Activated naive CD8-positive, alpha-beta T cell treated with anti-CD3 and anti-CD28 coated beads, Interleukin-2, amount 50 U/mL, for 24 hours (primary cell): Measurements from ENCODE around the gene ERBB4.
A peak's percentile ranks its signal among the peaks of the same experiment; 100 is the strongest.
"Not testable (repeated sequence)": the region's sequence is repeated elsewhere in the genome, so short reads cannot be mapped to it uniquely, and the experiment has no call there.

Experiments used
- ATAC-seq: fragments of 150-1000 bp; cut with Tn5 transposase; one replicate; pipeline ENCODE4 v1.10.0; 2021
- DNase-seq: peaks from one replicate; pipeline ENCODE4 v3.0.0; 2021
- H3K27ac Mint-ChIP-seq: one replicate; pipeline ENCODE4 v1.8.0; 2021; ENCODE audit warnings: mild to moderate bottlenecking, mixed read lengths
- H3K27me3 Mint-ChIP-seq: one replicate; pipeline ENCODE4 v1.8.0; 2021; ENCODE audit warnings: mixed read lengths
- H3K36me3 Mint-ChIP-seq: one replicate; pipeline ENCODE4 v1.8.0; 2021; ENCODE audit warnings: low read depth, mixed read lengths
- H3K4me1 Mint-ChIP-seq: one replicate; pipeline ENCODE4 v1.8.0; 2021; ENCODE audit warnings: mixed read lengths
- H3K4me3 Mint-ChIP-seq: one replicate; pipeline ENCODE4 v1.8.0; 2021; ENCODE audit warnings: mild to moderate bottlenecking, moderate library complexity, mixed read lengths
- H3K9me3 Mint-ChIP-seq: one replicate; pipeline ENCODE4 v1.8.0; 2021; ENCODE audit warnings: mixed read lengths

The ERBB4 gene

DNA sequence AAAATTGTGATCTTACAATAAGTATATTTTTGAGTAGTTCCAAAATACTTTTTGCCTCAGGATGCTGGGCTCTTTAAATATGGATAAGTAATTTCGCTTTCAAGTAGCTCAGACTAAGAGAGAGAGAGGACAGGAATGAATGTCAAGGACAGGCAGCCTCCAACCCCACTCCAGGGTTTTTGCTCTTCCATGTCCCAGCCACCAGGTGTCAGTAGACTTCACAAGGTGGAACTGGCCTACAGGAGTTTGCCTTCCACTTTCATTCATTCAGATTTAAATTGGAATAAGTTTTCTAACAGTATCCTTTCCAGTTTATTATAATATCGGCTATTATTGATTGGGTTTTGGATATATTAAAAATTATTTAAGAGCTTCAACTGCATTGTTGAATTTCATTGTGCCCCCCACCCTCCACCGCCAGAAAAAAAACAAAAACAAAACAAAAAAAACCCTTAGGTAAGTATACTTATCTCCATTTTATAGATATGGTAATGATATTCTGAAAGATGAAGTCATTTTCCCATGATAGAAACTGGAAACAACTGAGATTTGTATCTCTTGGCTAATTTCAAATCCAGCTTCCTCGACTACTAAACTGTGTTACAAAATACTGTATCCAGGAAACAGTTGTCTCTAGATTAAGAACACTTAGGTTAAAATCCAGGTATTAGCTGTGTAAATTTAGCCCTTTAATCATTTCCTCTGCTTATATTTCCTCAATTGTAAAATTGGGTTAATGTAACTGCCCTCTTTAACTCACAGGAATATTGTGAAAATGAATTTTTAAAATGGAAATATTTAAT, 793.1 kb downstream of the ERBB4 start:
- no peak overlapping the region for H3K27ac Mint-ChIP-seq
- H3K4me3 Mint-ChIP-seq: no peak overlapping the region
- ATAC-seq: no peak
- DNase-seq: peak; percentile 12
- H3K27me3 Mint-ChIP-seq: no peaks in the 10 kb centered on the region
- no peaks in the 10 kb centered on the region for H3K4me1 Mint-ChIP-seq
- H3K9me3 Mint-ChIP-seq: no peaks in the 10 kb centered on the region
- no peaks in the 10 kb centered on the region for H3K36me3 Mint-ChIP-seq

DNA sequence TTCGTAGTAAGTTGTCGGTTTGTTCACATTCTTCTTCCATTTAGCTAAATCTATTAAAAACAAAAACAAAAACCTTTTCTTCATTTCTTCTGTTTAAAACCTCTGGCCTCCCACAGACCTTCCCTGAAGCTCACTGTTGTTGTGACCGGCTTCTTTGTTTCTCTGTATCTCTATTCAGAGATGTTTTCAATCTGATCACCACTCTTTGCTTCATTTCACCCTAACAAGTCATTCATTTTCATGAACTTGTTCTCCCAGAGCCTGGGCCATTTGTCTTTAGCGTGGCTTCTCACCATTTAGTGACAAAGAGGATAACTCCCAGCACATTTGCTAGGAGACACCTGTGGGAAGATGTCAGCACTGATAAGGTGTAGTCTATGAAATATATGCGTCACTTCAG, 794.2 kb downstream of the ERBB4 start:
- H3K36me3 Mint-ChIP-seq: no peaks in the 10 kb centered on the region
- no peak for ATAC-seq
- H3K27me3 Mint-ChIP-seq: no peaks in the 10 kb centered on the region
- no peak for DNase-seq
- H3K27ac Mint-ChIP-seq: no peak overlapping the region
- no peaks in the 10 kb centered on the region for H3K9me3 Mint-ChIP-seq
- no peak overlapping the region for H3K4me3 Mint-ChIP-seq
- H3K4me1 Mint-ChIP-seq: no peaks in the 10 kb centered on the region

DNA sequence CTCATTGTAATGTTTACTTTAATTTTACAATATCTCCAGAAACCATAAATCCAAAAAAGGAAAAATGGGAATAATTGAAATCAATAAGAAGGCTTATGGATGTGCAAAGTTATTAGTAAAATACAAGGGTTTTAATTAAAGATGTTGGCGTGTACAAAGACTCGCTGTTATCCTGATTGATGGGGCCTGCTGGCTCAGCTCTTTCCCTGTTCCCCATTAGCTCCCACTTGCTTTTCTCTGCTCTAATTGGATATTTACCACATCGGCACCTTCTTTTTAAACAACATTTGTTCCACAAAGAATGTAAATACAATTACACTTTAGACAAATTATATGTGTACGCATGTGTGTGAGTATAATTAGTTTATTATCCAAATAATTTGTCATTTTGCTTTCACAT, 796.6 kb downstream of the ERBB4 start:
- no peak overlapping the region for H3K4me3 Mint-ChIP-seq
- no peak overlapping the region for H3K27ac Mint-ChIP-seq
- no peaks in the 10 kb centered on the region for H3K9me3 Mint-ChIP-seq
- DNase-seq (no peak), ATAC-seq (no peak)
- no peaks in the 10 kb centered on the region for H3K4me1 Mint-ChIP-seq
- no peaks in the 10 kb centered on the region for H3K27me3 Mint-ChIP-seq
- H3K36me3 Mint-ChIP-seq: no peaks in the 10 kb centered on the region

DNA sequence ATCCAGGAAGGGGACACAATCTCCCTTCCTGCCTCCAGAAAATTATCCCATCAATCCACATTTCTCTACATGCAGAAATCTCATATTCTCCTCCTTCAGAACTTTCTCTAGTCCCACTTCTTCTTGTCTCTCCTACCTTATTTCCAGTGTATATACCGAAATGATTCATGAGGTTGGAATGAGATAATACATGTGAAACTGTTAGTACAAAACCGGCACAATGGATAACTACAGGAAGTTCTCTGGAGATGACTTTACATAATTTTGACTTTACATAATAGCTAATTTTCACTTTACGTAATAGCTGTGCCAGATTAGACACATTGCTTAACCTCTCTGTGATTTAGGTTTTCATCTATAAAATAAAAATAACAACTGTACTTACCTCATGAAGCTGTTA, 801.3 kb downstream of the ERBB4 start:
- H3K27ac Mint-ChIP-seq: no peak overlapping the region
- no peaks in the 10 kb centered on the region for H3K4me1 Mint-ChIP-seq
- no peak for DNase-seq
- ATAC-seq: no peak
- H3K27me3 Mint-ChIP-seq: no peaks in the 10 kb centered on the region
- no peaks in the 10 kb centered on the region for H3K9me3 Mint-ChIP-seq
- no peaks in the 10 kb centered on the region for H3K36me3 Mint-ChIP-seq
- H3K4me3 Mint-ChIP-seq: no peak overlapping the region

DNA sequence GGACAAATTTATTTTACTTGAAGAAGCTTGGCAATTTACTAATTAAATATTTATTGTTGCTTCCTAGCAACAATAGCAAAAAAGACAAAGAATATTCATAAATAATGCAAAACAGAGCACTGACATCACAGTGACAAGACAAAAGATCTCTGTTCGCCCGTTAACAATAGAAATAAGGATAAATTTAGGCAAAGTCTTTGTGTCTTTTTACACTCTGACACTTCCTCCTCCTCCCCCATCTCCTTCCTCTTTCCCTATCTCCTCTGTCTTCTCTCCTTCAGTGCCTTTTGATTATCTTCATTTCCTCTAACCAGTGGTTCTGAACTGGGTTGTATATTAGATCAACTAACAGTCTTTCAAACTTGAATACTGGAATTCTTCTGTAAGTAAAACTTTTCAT, 808.4 kb downstream of the ERBB4 start:
- no peaks in the 10 kb centered on the region for H3K27me3 Mint-ChIP-seq
- ATAC-seq: no peak
- no peaks in the 10 kb centered on the region for H3K9me3 Mint-ChIP-seq
- no peak for DNase-seq
- no peaks in the 10 kb centered on the region for H3K4me1 Mint-ChIP-seq
- H3K4me3 Mint-ChIP-seq: no peak overlapping the region
- no peaks in the 10 kb centered on the region for H3K36me3 Mint-ChIP-seq
- H3K27ac Mint-ChIP-seq: no peak overlapping the region

DNA sequence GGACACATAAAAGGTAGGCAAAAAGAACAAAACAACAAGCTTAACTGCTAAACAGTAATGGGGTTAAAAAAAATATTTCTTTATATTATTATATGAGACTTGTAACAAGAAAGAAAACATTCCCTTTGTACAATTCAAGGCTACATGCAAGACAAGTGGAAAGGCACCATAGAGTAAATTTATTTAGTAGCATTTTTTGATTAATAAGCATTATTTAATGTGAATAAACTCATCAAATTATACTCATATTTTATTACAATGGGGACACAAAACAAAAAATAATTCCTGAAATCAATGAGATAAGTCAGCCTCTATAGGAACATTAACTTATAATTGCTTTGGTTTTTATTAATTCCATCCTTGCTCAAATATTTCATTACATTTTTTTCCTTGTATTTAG, 809.2 kb downstream of the ERBB4 start:
- Mint-ChIP-seq H3K27ac (no peak overlapping the region), H3K27me3 (no peaks in the 10 kb centered on the region)
- no peak for ATAC-seq

DNA sequence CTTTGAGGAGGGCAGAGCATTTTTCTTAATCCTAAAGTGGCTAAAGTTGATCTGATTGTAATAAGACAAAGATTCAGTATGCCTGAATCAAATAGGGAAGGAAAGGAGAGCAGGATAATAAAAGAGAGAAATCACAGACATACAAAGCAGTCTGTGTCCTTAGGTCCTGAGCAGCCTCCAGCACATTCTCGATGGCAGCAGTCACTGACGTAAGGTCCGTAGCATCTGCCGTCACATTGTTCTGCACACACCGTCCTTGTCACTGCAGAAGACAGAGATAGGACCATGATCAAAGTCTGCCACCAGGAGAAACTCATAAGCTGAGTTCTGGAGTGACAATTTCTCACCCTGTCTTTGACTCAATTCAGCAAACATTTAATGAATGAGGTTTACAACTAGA, 813.7 kb downstream of the ERBB4 start:
- Mint-ChIP-seq H3K4me3 (no peak overlapping the region), H3K4me1 (no peaks in the 10 kb centered on the region), H3K36me3 (no peaks in the 10 kb centered on the region), H3K27ac (no peak overlapping the region), H3K9me3 (no peaks in the 10 kb centered on the region), H3K27me3 (no peaks in the 10 kb centered on the region)
- ATAC-seq (no peak), DNase-seq (no peak)

More for the DNA sequence above, 809.2 kb downstream of the ERBB4 start:
- Mint-ChIP-seq H3K9me3 (no peaks in the 10 kb centered on the region), H3K36me3 (no peaks in the 10 kb centered on the region), H3K4me3 (no peak overlapping the region), H3K4me1 (no peaks in the 10 kb centered on the region)
- no peak for DNase-seq

DNA sequence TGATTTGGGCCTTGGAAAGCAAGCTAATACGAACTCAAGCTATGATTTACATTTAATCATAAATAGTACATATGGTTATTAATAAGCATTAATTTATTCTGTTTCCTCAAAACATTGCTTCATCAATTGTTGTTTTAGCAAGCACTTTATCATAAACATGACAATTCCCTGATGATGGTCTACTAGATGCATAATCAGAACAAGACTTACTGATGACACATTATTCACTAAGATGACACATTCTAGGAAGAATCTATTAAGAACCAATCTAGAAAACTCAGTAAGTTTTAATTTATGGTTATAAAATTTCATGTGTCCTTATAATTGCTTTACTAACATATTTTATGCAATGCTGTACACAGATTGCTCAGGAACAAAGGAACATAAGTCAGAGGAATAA, 815.2 kb downstream of the ERBB4 start:
- no peak for ATAC-seq
- H3K4me1 Mint-ChIP-seq: no peaks in the 10 kb centered on the region

DNA sequence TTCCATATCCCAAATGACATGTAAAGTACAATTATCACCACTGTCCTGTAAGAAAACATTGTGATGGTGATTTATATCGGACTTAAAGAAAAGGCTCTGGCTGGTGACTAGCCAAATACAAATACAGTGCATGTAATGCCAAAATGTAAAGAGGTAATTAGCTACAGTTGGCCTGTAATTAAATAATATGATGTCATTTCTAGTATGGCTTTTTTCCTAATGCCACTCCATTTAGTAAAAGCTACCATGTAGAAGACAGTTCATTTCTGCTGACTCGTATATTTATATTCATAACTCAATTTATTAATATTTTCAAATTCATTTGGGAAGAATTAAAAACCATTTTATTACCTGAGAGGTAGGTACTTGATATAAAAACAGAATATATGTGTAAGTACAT, 815.7 kb downstream of the ERBB4 start:
- Mint-ChIP-seq H3K27me3 (no peaks in the 10 kb centered on the region), H3K36me3 (no peaks in the 10 kb centered on the region), H3K9me3 (no peaks in the 10 kb centered on the region), H3K4me1 (no peaks in the 10 kb centered on the region), H3K27ac (no peak overlapping the region), H3K4me3 (no peak overlapping the region)
- DNase-seq (no peak), ATAC-seq (no peak)

More for the DNA sequence above, 815.2 kb downstream of the ERBB4 start:
- no peaks in the 10 kb centered on the region for H3K36me3 Mint-ChIP-seq
- H3K27me3 Mint-ChIP-seq: no peaks in the 10 kb centered on the region
- no peak overlapping the region for H3K4me3 Mint-ChIP-seq
- DNase-seq: no peak
- no peaks in the 10 kb centered on the region for H3K9me3 Mint-ChIP-seq
- H3K27ac Mint-ChIP-seq: no peak overlapping the region

DNA sequence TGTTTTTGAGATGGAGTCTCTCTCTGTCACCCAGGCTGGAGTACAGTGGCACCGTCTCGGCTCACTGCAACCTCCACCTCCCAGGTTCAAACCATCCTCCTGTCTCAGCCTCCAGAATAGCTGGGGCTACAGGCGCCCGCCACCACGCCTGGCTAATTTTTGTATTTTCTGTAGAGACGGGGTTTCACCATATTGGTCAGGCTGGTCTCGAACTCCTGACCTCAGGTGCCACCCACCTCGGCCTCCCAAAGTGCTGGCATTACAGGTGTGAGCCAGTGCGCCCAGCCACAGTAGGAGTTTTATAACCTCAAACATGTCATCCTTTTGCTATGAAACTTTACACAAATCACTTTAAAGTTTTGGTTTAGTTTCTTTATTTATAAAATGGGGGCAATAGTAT, 816.7 kb downstream of the ERBB4 start:
- not testable (repeated sequence) for H3K27ac Mint-ChIP-seq, H3K4me3 Mint-ChIP-seq, H3K9me3 Mint-ChIP-seq, H3K36me3 Mint-ChIP-seq, DNase-seq, H3K27me3 Mint-ChIP-seq, H3K4me1 Mint-ChIP-seq, ATAC-seq

DNA sequence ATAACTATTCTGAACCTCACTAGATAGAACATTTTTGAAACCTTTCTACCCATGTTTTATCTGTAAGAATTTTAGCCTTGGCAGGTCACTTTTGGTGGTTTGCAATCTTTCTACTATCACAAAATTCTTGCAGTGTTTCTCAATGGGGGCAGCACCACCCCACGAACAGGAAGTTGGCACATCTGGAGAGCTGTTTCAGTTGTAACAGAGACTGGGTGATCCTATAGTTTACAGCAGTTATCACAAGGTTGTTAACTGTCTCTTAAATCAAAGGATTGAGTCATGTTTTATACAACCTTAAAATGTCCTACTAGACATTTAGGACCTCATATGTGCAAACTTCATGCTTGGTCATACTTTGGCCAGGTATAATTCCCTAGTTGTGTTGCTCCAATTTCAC, 829.2 kb downstream of the ERBB4 start:
- Mint-ChIP-seq H3K4me3 (no peak overlapping the region), H3K4me1 (no peaks in the 10 kb centered on the region), H3K36me3 (no peaks in the 10 kb centered on the region), H3K9me3 (peaks cover 3% of the 10 kb centered on the region), H3K27me3 (no peaks in the 10 kb centered on the region), H3K27ac (no peak overlapping the region)
- DNase-seq (no peak), ATAC-seq (no peak)

DNA sequence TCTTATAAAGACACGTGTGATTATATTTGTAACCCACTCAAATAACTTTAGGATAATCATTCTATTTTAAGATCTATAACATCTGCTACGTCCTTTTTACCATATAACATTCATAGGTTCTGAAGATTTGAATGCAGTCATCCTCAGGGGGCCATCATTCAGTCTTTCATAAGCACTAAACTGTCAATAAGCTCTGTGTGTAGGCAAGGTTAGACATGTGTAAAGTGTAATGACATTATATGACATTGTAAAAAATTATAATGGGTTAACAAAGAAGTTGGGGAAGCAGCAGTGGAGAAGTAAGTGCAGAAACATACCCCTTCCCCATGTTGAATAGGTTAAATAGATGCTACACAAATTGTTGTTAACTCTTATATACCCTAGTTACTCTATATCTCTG, 845.9 kb downstream of the ERBB4 start:
- no peak overlapping the region for H3K4me3 Mint-ChIP-seq
- no peak for ATAC-seq
- no peaks in the 10 kb centered on the region for H3K4me1 Mint-ChIP-seq
- H3K9me3 Mint-ChIP-seq: peaks cover 9% of the 10 kb centered on the region
- H3K36me3 Mint-ChIP-seq: no peaks in the 10 kb centered on the region
- DNase-seq: no peak
- H3K27ac Mint-ChIP-seq: no peak overlapping the region
- H3K27me3 Mint-ChIP-seq: no peaks in the 10 kb centered on the region

DNA sequence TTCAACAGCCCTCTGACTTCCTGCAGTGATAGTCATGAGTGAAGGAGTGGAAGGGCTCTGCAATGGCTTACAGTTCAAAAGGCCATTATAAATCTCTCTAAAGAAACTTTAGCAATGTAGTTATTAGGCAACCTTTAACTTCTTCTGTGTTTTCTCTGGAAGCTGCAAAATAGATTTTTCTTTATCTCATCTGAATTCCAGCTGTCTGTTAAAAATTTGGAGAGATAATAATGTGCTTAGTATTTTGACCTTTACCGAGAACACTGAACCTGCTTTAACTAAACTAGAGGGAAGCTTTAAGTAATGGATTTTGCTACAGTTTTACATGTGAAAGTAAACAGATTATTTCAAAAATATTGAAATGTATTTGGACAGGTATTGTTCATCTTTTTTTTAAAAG, 847.9 kb downstream of the ERBB4 start:
- no peaks in the 10 kb centered on the region for H3K4me1 Mint-ChIP-seq
- no peaks in the 10 kb centered on the region for H3K27me3 Mint-ChIP-seq
- no peak overlapping the region for H3K4me3 Mint-ChIP-seq
- H3K27ac Mint-ChIP-seq: no peak overlapping the region
- H3K36me3 Mint-ChIP-seq: no peaks in the 10 kb centered on the region
- DNase-seq (no peak), ATAC-seq (no peak)
- H3K9me3 Mint-ChIP-seq: peaks cover 15% of the 10 kb centered on the region

DNA sequence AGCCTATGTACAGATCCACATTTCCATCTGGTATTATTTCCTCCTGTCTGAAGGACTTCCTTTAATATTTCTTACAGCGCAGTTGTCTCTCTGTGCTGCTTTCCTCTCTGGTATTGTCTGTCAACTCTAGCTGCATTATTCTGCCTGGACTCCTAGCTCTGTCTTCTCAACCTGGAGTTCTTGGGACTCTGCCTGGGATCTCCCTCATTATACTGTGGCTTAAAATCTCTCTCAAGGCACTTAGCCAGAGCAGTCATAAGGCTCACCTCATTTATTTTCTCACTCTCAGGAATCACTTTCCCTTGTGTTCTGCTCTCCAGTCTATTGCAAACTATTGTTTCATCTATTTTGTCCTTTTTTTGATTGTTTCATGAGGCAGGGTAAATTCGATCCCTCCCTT, 850.4 kb downstream of the ERBB4 start:
- no peak for ATAC-seq
- no peak overlapping the region for H3K27ac Mint-ChIP-seq
- H3K4me1 Mint-ChIP-seq: no peaks in the 10 kb centered on the region
- peaks cover 30% of the 10 kb centered on the region for H3K9me3 Mint-ChIP-seq
- H3K27me3 Mint-ChIP-seq: no peaks in the 10 kb centered on the region
- no peak for DNase-seq
- no peaks in the 10 kb centered on the region for H3K36me3 Mint-ChIP-seq
- H3K4me3 Mint-ChIP-seq: no peak overlapping the region

DNA sequence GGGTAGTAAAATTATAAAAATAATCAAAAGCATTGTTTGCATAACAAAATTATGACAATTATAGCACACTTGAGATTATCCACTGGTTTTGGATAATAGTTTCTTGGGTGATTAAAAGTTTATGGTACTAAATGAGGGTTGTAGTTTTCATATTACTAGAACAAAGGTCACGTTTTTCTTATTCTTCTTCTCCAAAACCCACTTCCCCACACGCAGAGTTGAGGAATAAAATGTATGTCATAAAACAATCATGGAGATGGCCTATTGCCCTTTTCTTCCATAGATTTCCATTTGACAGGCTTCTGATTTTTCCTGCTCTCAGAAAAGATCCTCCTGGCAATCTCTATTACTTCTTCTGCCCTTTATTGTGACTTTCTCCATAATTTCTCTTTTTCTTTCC, 863.9 kb downstream of the ERBB4 start:
- H3K27ac Mint-ChIP-seq: no peak overlapping the region
- DNase-seq: no peak
- ATAC-seq: no peak

More for the DNA sequence above, 863.9 kb downstream of the ERBB4 start:
- H3K36me3 Mint-ChIP-seq: no peaks in the 10 kb centered on the region
- no peak overlapping the region for H3K4me3 Mint-ChIP-seq
- peaks cover 4% of the 10 kb centered on the region for H3K9me3 Mint-ChIP-seq
- H3K4me1 Mint-ChIP-seq: no peaks in the 10 kb centered on the region
- no peaks in the 10 kb centered on the region for H3K27me3 Mint-ChIP-seq
